Fibroblast of mammary gland (primary cell): Measurements from ENCODE around the gene AOC1.
A peak's percentile ranks its signal among the peaks of the same experiment; 100 is the strongest.

Experiments used
- DNase-seq: peaks from one replicate; pipeline ENCODE4 v3.0.0-alpha.2; 2010; ENCODE audit warnings: low read depth
- H3K4me3 ChIP-seq: 2 replicates; pipeline ENCODE4 v1.5.1; 2011; ENCODE audit warnings: low read depth, mild to moderate bottlenecking, low read length, moderate library complexity; ENCODE audit not compliant: control insufficient read depth
- TF ChIP-seq, protein P1 (sequence below): conservative IDR thresholded peaks from 2 replicates; pipeline ENCODE4 v1.5.1; 2011; ENCODE audit warnings: low read depth, low read length, inconsistent platforms; ENCODE audit not compliant: control insufficient read depth, insufficient read depth

Gene AOC1

DNA sequence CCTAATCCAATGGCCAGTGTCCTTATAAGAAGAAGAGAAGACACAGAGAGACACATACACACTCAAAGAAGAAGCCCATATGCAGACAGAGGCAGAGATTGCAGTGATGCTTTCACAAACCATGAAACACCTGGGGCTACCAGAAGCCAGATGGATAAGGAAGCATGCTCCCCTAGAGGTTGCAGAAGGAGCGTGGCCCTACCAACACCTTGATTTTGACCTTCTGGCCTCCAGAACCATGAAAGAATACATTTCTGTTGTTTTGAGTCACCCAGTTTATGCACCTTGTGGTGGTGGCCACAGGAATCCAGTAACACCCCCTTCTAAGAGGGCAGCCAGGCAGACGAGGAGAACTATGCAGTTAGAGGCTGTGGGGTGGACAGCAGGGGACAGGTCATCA is 43.5 kb downstream of the AOC1 start:
- TF ChIP-seq, protein P1, sequence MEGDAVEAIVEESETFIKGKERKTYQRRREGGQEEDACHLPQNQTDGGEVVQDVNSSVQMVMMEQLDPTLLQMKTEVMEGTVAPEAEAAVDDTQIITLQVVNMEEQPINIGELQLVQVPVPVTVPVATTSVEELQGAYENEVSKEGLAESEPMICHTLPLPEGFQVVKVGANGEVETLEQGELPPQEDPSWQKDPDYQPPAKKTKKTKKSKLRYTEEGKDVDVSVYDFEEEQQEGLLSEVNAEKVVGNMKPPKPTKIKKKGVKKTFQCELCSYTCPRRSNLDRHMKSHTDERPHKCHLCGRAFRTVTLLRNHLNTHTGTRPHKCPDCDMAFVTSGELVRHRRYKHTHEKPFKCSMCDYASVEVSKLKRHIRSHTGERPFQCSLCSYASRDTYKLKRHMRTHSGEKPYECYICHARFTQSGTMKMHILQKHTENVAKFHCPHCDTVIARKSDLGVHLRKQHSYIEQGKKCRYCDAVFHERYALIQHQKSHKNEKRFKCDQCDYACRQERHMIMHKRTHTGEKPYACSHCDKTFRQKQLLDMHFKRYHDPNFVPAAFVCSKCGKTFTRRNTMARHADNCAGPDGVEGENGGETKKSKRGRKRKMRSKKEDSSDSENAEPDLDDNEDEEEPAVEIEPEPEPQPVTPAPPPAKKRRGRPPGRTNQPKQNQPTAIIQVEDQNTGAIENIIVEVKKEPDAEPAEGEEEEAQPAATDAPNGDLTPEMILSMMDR: no peak
- H3K4me3 ChIP-seq: no peak overlapping the region
- DNase-seq: no peak

DNA sequence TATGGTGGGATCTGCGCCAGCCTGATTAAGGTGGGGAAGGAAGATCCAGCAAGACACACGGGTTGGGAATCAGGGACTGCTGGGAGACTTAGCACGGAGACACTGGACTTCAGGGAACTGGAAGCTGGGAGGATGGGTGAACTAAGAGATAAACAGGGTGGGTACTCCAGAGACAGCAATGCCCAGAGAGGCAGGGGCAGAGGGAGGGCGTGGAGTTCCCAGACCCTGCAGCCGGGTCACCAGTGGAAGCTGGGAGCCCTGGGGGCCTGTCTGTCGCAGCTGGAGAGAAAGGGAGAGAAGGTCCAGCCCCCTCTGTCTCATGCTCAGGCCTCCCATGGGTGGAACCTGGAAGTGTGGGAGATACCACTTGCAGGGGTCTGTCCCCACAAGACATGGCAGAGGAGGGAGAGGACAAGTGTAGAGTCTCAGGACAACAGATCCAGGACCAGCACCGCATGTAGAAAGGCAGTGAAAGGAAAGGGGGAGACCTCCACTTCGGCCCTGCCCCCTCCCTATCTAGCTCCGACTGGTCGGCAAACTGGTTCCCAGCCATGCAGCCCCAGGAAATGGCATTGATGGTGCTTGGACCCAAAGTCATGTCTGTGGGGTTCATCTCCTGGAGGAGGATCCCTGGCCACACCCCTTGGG is 44.4 kb downstream of the AOC1 start:
- H3K4me3 ChIP-seq: no peak overlapping the region
- TF ChIP-seq, protein P1: no peak
- no peak for DNase-seq

DNA sequence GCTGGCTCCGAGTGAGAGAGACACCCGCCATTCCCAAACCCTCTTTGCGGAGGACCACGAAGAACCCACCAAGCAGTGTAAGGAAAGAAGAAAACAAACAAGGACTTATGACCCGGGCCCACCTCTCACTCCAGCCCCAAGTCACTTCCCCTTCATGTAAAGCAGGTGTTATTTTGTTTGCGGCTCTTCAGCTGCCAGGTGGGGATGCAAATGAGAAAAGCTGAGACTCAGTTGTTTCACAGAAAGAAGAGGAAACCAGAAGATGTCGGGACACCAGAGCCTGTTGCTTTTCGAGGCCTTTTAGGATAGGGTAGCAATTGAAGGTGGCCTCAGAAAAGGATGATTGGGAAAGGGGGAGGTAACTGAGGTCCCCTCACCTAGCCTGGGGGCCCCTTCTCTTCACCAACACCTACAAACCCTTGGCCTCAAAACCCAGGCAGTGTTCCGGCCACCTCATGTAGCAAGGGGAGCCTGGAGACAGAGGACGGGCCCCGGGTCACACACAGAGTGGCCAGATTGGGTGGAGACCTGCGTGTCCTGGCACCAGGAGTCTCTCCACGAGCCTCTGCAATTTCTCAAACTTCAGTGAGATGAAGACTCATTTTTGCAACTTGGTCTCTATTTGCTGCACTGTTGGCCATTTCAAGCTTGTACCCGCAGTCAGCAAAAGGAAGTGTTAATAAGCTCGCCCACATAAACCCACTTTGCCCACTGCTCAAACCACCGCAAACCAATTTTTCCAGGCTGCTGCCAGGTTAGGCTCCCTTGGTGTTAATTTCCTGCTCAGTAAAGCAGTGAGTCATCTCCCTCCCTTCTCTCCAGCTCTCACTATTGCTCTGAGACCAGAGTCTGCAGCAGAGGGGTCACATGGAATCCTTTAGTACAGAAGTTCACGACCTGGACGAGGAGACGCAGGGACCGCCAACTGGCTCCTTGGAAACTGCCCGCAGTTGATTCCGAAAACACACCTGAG is 45.5 kb downstream of the AOC1 start:
- DNase-seq: no peak
- TF ChIP-seq, protein P1: no peak

DNA sequence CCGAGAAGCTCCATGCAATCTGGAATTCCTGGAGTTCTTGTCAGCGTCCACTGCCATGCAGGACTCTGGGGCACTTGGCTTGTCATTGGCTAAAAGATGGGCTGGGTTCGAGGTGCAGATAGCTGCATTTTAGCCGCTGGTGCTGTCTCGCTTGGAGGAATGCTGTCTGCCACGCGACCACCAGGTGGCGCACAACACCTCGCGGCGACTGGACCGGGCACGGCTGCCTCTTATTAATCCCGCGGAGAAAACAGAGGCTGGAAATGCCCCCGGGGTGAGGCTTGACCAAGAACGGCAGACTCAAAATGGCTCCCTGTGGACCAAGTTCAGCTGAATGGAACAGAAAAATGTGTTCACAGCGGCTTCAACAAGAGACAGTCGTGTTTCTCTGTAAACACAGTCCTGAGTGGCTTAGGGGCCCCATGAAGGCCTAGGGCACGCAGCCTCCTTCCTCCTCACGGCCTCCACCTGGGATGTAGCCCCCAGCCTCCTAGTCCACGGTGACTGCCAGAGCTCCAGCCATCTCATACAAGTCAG is 46.2 kb downstream of the AOC1 start:
- peak; percentile 60 for DNase-seq
- TF ChIP-seq, protein P1: peak; percentile 86
- no peak overlapping the region for H3K4me3 ChIP-seq

More for the DNA sequence above, 45.5 kb downstream of the AOC1 start:
- no peak overlapping the region for H3K4me3 ChIP-seq

DNA sequence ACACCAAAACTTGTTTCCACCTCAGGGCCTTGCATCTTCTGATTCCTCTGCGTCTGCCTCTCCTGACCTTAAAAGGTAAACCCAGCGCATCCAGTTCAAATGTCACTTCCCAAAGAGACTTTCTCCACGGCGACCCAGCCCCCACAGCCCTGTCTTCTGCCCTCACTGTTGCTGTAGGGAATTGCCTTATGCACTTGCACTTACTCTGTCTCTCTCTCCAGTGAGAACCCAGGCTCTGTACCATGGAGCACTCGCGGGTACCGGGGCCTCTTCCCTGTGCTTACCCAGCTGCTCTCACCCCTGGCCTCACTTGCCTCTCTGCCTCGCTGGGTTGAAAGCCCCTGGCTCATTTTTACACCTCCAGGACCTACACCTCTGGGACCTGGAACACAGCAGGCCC is 48.4 kb downstream of the AOC1 start:
- TF ChIP-seq, protein P1: no peak
- H3K4me3 ChIP-seq: no peak overlapping the region
- no peak for DNase-seq

DNA sequence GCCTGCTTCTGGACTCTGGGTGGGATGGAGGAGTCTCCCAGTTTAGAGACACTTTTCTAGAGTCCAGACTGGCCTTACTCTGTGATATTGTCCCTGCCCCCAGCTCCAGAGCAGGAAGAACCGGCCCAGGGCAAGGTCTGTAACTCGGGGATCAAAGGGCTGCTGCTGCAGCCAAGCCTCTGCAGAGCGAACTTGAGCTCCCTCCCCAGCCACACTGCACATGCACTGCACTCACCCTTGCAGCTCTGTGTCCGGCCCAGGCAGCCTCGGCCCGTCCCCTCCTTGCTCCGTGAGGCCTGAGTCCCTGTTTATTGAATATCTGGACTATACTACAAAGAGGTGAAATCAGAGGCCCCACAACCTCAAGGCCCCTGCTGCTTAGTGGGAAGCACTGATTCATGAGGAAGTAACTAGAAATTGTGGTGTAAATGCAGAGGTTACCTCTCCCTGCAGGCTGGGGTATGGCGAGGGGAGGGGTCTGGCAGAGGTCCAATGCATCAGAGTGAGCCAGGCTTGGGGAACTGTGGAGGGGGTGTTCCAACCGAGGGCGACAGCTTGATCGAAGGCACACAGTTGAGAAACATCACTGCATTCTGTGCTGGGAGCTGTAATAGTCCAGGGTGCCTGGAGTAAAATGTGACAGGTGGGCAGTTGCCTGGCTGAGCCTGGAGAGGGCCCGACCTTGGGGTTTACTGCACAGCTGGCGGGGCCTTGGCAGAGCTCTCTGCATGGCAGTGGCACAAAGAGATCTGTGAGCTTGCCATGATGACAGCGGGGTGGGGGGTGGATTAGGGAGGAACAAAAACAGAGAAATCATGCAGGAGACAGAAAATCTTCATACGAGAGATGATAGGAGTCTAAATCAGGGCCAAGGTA is 49.1 kb downstream of the AOC1 start:
- H3K4me3 ChIP-seq: no peak overlapping the region
- no peak for DNase-seq
- TF ChIP-seq, protein P1: no peak
